ENCODE results near the gene NT5DC2.
"Not testable (repeated sequence)": the region's sequence is repeated elsewhere in the genome, so short reads cannot be mapped to it uniquely, and the experiment has no call there.

NT5DC2 gene

GRCh38 chr3:52537726-52538421, 4.2 kb upstream of the NT5DC2 start:
- no peak for DNase-seq (ENCODE audit: low read depth, low spot score)

GRCh38 chr3:52537165-52537620, 3.5 kb upstream of the NT5DC2 start:
- DNase-seq (ENCODE audit: low read depth, low spot score), result no peak

DNA sequence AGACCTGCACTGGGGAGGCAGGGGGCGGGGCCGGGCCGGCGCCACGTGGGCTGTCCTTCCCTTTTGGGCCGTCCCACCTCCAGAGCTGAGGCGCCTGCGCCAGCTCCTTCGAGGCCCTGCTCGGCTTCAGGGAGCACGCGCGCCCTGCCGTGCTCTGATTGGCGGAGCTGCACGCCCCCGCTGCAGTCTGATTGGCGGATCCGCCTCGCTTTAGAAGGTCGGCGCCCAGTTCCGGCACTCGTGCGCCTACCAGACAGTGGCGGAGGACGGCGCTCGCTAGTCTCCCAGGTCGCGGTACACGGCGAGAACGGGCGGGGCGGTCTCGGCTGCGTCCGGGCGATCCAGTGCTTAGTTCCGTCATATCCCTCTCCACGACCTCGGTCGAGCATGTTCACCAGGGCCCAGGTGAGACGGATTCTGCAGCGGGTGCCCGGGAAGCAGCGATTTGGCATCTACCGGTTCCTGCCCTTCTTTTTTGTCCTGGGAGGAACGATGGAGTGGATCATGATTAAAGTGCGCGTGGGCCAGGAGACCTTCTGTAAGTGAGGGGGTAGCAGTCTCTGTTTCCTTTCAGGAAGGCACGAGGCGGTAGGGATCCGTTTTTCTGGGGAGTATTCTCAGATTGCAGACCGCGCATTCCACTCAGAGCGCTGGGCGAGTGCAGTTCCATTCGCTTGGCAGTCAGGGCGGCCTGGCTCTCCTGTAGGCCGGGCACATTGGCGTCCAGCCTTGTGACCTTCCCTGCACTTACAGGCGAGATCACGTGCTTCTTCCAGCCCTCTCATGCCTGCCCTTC, 2.9 kb upstream of the NT5DC2 start, which contains the start of gene UQCC5:
Gene UQCC5 (plus strand): TSS at position 237 of the 796 bp plus-strand sequence. CDS start 151 bp downstream, at position 388.
- DNase-seq (ENCODE audit: low read depth, low spot score), result peak; percentile 91

DNA sequence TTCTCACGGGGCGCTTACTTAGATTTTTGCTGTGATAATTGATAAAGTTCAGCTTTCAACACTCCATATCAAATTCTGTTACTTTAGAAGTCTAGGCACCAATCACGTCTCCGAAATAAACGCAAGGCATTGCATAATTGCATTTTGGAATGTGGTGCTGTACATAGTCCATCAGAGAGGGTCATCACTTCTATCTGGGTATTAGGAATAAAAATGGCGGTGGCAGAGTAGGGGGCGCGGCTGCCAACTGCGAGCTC, 2.4 kb upstream of the NT5DC2 start:
- DNase-seq (ENCODE audit: low read depth, low spot score), result no peak

DNA sequence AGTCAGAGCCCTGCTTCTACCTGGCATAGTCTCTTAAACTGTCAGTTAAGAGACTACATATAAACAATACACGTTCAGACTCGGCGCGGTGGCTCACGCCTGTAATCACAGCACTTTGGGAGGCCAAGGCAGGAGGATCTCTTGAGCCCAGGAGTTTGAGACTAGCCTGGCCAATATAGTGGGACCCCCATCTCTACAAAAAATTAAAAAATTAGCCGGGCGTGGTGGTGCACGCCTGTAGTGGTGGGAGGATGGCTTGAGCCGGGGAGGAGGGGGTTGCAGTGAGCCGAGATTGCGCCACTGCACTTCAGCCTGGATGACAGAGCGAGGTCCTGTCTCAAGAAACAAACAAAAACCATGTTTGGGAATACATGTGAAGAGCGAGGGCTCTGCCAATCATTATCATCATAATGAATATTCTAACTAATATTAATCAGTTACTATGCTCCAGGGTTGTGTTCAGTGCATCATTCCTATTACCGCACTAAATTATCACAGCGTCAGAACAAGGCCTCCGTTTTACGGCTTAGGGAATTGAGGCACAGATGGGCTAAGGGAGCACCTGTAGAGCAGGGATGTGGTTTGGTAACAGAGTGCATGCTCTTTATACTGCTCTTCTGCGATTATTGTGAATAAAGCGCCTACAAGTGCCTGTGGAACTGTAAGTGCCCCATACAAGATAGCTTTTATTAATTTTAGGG, 1.9 kb upstream of the NT5DC2 start:
- DNase-seq (ENCODE audit: low read depth, low spot score), result no peak

DNA sequence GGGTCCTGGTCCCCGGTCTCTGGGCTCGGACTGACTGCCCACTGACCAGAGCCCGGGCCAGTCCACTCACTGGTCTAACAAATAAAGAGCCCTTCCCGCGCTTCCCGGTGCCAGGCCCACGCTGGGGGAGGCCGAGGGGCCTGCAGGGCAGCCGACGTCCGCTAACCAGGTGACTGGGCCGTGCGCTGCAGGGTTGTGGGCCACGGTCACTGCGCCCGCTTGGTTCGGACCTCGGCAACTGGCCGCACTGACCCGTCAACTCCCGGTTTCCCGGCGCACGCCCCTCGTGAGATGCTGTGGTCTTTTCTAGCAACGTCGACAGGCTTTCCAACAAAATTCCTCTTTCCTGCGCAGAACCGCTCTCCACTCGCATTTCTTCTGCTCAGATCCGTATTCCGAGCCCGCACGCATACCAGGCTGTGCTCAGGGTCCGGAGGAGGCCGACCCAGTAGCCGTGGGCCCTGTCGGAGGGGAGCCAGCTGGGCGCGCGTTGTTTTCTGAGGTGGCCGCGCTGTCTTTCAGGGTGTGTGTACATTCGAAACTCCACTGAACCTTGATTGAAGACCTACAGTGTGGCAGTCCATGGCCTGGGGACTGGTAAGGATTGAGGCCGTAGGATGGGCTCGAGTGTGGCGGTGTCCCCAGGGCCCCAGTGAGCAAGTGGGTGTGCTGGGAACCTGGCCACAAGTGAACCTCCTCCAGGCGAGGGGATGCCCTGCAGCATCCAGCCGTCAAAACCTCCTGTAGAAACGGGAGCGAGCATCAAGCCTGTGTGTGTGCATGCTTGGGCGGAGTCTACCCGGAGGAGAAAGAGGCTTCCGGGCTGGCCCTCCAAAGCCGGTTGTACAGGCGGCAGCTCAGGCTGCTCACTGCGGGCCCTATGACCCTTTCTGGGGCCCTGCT, 875 bp upstream of the NT5DC2 start:
- no peak for DNase-seq (ENCODE audit: low read depth, low spot score)

- no peak for DNase-seq (ENCODE audit: low read depth, low spot score)
Measured at GRCh38 chr3:52532838-52533622, 627 bp downstream of the NT5DC2 start.

DNA sequence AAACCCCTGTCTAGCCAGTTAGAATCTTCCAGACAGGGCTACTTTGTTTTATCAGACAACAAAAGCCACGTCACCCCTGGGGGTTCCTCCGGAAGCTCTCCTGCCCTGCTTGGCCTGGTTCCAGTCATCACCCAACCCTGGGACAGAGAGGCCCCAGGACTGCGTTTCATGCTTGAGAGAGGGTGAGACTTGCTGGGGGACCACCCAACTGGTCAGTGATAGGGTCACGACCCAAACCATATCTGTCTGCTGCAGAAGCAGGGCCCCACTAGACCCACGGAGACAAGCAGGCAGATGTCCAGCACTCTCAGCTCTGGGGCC, 1.2 kb downstream of the NT5DC2 start:
- no peak for DNase-seq (ENCODE audit: low read depth, low spot score)

DNA sequence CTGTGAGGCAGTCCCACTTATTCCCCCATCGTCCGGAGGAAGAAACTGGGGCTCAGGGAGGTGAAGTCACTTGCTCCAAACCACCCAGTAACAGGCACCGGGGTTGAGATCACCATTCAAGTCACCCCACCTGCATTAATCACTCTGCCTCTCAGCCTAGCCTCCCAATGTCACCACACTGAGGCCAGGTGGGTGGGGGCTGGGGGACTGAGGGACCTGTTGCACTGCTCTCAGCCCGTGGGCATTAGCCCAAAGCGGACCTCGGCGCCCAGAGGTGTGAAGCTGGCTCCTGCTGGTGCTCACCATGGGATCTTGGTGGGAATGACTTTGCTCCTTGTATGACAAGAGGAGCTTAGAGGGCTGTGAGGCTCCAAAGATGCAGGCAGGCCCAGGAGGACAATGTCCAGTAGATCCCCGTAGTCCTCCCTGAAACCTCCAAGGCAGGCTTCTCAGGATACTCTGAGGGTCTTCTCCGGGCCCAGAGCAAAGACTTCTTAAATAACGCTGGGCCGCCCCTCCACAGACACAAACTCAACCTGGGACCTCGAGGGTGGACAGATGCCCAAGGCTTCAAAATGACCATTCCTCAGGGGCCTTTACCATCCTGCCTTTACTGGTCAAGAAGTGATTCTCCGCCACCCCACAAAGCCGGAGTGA, 1.7 kb downstream of the NT5DC2 start:
- DNase-seq (ENCODE audit: low read depth, low spot score), result no peak

- no peak for DNase-seq (ENCODE audit: low read depth, low spot score)
Measured at GRCh38 chr3:52530918-52531826, 2.5 kb downstream of the NT5DC2 start.

GRCh38 chr3:52529376-52530333, 4.0 kb downstream of the NT5DC2 start:
- no peak for DNase-seq (ENCODE audit: low read depth, low spot score)

DNA sequence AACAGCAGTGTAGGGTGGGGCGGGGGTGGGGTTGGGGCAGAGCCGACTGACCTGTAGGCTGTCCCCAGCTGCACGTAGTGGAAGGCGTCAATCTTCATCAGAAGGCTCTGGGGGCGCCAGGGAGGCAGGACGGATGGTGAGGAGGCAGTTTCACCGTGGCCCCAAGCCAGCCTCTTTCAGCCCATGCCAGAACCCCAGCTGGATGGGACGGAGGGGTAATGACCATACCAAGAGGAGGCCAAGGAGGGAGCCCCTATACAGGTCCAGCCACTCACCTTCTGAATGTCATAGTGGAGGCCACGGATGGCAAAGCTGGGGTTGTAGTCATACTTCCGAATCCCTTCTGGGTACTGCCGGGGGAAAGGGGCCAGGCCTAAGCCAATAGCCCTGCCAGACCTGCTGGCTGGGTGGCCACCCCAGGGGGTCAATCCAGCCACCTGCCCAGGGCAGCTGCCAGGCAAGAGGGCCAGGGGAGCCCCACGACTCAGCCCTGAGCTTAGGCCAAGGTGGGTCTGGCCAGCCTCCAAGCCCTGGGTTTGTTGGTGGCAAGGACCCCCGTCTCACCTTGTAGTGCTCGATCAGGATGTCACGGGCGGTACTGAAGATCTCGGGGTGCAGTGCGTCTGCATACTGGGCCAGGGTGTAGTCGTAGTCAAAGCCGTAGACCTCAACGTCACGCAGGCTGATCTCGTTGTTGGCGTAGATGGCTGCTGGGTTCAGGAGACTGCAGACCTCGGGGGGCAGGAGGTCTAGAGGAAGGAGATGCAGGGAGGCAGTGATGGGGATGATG, 4.9 kb downstream of the NT5DC2 start:
- no peak for DNase-seq (ENCODE audit: low read depth, low spot score)

GRCh38 chr3:52527732-52528585, 5.7 kb downstream of the NT5DC2 start:
- no peak for DNase-seq (ENCODE audit: low read depth, low spot score)

GRCh38 chr3:52527039-52527731, 6.5 kb downstream of the NT5DC2 start:
- no peak for DNase-seq (ENCODE audit: low read depth, low spot score)

DNA sequence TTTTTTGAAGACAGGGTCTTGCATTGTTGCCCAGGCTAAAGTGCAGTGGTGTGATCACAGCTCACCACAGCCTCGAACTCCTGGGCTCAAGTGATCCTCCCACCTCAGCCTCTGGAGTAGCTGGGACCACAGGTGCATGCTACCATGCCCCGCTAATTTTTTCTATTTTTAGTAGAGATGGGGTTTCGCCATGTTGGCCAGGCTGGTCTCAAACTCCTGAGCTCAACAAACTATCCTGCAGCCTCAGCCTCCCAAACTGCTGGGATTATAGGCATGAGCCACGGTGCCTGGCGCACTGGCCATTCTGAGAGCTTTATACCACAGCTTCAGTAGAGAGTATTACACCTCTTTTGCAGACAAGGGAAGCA, 7.0 kb downstream of the NT5DC2 start:
- not testable (repeated sequence) for DNase-seq (ENCODE audit: low read depth, low spot score)
